Posterior vena cava (tissue), 2 donors: ENCODE data around the gene HLA-E. TPM values are rescaled to one million over a fixed set of nuclear protein-coding genes. Genes with fewer than 3 reads are reported as not detected.
A peak's percentile ranks its signal among the peaks of the same experiment; 100 is the strongest.
"Not testable (repeated sequence)": the region's sequence is repeated elsewhere in the genome, so short reads cannot be mapped to it uniquely, and the experiment has no call there.

ENCODE experiments used
- DNase-seq: peaks from one replicate; pipeline ENCODE4 v3.0.0-alpha.2; 2020; ENCODE audit warnings: low spot score
- intact Hi-C, 2 donors: fragments of 100-400 bp; cut with DNase I; formaldehyde crosslinking; loops; one replicate each; pipeline versions ENCODE4 v1.14.1 to v1.14.2; 2022 to 2023
- total RNA-seq, 2 donors: library from RNA; stranded (reverse); fragmentation: NEBNext Ultra II Directional; extraction: Animal tissue kit (Norgen Biotek cat#: 25700); gene quantifications; one replicate each; pipeline ENCODE4 v1.2.1, GENCODE V29; 2021
- donor health status: DM: yes; HTN: yes; CAD: no.
- donor health status: DM: yes; HTN: yes; CAD: no.

The HLA-E gene
- total RNA-seq, 2 donors from 2014 or later = 304 to 327 TPM

- no peak for DNase-seq
- intact Hi-C loops = no loop called here
Measured at GRCh38 chr6:30470968-30471367, 18.3 kb upstream of the HLA-E start.

- DNase-seq, intact Hi-C loops: not testable (repeated sequence)
Measured at GRCh38 chr6:30475116-30475515, 14.2 kb upstream of the HLA-E start.

GRCh38 chr6:30480536-30481156, 8.7 kb upstream of the HLA-E start:
- intact Hi-C loops = loop anchor here in 1 of 2 donors (5.0 kb wide), 2 partner anchors 62 to 117 kb away; no protein-coding TSS in a partner anchor
- DNase-seq = no peak

GRCh38 chr6:30481211-30481964, 7.9 kb upstream of the HLA-E start:
- no peak for DNase-seq
- intact Hi-C loops = loop anchor here in 1 of 2 donors (5.0 kb wide), 2 partner anchors 61 to 116 kb away; no protein-coding TSS in a partner anchor

- DNase-seq = peak; percentile 94
Measured at GRCh38 chr6:30481965-30482644, 7.2 kb upstream of the HLA-E start.

GRCh38 chr6:30483677-30484279, 5.5 kb upstream of the HLA-E start:
- intact Hi-C loops = loop anchor here in 1 of 2 donors (5.0 kb wide), 2 partner anchors 59 to 114 kb away; no protein-coding TSS in a partner anchor
- DNase-seq = no peak

More at GRCh38 chr6:30481965-30482644, 7.2 kb upstream of the HLA-E start:
- intact Hi-C loops = loop anchor here in 1 of 2 donors (5.0 kb wide), 2 partner anchors 60 to 115 kb away; no protein-coding TSS in a partner anchor

- intact Hi-C loops = no loop called here
- DNase-seq = no peak
Measured at GRCh38 chr6:30485236-30485635, 4.1 kb upstream of the HLA-E start.

- intact Hi-C loops = loop anchor here in 1 of 2 donors (1.0 kb wide), 1 partner anchor 41 kb away; no protein-coding TSS in a partner anchor
- no peak for DNase-seq
Measured at GRCh38 chr6:30487926-30488325, 1.4 kb upstream of the HLA-E start.

- intact Hi-C loops, DNase-seq: not testable (repeated sequence)
Measured at GRCh38 chr6:30488697-30489080, 620 bp upstream of the HLA-E start.

- intact Hi-C loops = no loop called here
- peak; percentile 93 for DNase-seq
Measured at GRCh38 chr6:30490026-30490876, 942 bp downstream of the HLA-E start.

- intact Hi-C loops = loop anchor here in 1 of 2 donors (1.0 kb wide), 1 partner anchor 26 kb away; no protein-coding TSS in a partner anchor
- DNase-seq = not testable (repeated sequence)
Measured at GRCh38 chr6:30491291-30491953, 2.1 kb downstream of the HLA-E start.

- intact Hi-C loops = loop anchor here in 1 of 2 donors (1.0 kb wide), 1 partner anchor 25 kb away; no protein-coding TSS in a partner anchor
- no peak for DNase-seq
Measured at GRCh38 chr6:30491991-30492952, 3.0 kb downstream of the HLA-E start.

- no peak for DNase-seq
- intact Hi-C loops = no loop called here
Measured at GRCh38 chr6:30493643-30494250, 4.4 kb downstream of the HLA-E start.

GRCh38 chr6:30494291-30494861, 5.1 kb downstream of the HLA-E start:
- intact Hi-C loops = no loop called here
- DNase-seq = no peak

- DNase-seq, intact Hi-C loops: not testable (repeated sequence)
Measured at GRCh38 chr6:30495060-30495459, 5.8 kb downstream of the HLA-E start.

- no peak for DNase-seq
- intact Hi-C loops = no loop called here
Measured at GRCh38 chr6:30495993-30496392, 6.7 kb downstream of the HLA-E start.
